Breast epithelium (tissue), 3 donors: ENCODE results near the gene DPEP3.

Experiments
- CTCF ChIP-seq, 3 donors: fragments of 450-650 bp; IDR thresholded peaks; one replicate each; pipeline ENCODE4 v1.5.1; 2016 to 2017; ENCODE audit warnings: antibody characterized with exemption in 3 of 3, mild to moderate bottlenecking in 3 of 3, moderate library complexity in 3 of 3
- POLR2A ChIP-seq: fragments of 450-650 bp; IDR thresholded peaks from one replicate; pipeline ENCODE4 v1.6.1; 2016; ENCODE audit warnings: antibody characterized with exemption, mild to moderate bottlenecking, moderate library complexity

- peak in 2 of 3 donors; percentile 38 to 44 for TF ChIP-seq CTCF (IDR thresholded peaks at IDR 0.05)
- no peak for TF ChIP-seq POLR2A
Observed at GRCh38 chr16:67942200-67942509, 38.1 kb downstream of the DPEP3 start.
